OCI-LY1 (cell line): ENCODE data around the gene ANKH.

Experiments used
- H2AFZ ChIP-seq: fragments of 200-600 bp; sonication (generic), shearing (Covaris generic); 2 replicates; pipeline ENCODE4 v1.6.0; 2014; ENCODE audit warnings: antibody characterized with exemption, mild to moderate bottlenecking, low read length
- H3F3A ChIP-seq: fragments of 200-600 bp; sonication (generic), shearing (Covaris generic); 2 replicates; pipeline ENCODE4 v1.6.0; 2014; ENCODE audit warnings: mild to moderate bottlenecking, antibody characterized with exemption, low read length, moderate library complexity; ENCODE audit not compliant: insufficient read depth
- H3K27ac ChIP-seq: fragments of 200-600 bp; sonication (generic); 2 replicates; pipeline ENCODE4 v1.5.1; 2014; ENCODE audit warnings: low read length, mixed run types, mild to moderate bottlenecking, low read depth; ENCODE audit not compliant: poor library complexity, severe bottlenecking
- H3K27me3 ChIP-seq: fragments of 200-600 bp; sonication (generic); 2 replicates; pipeline ENCODE4 v1.6.0; 2014; ENCODE audit warnings: antibody characterized with exemption, mild to moderate bottlenecking, low read length, moderate library complexity; ENCODE audit not compliant: insufficient read depth
- H3K36me3 ChIP-seq: fragments of 200-600 bp; sonication (generic); 2 replicates; pipeline ENCODE4 v1.6.1; 2014; ENCODE audit warnings: mild to moderate bottlenecking, antibody characterized with exemption, low read length, moderate library complexity, mixed read lengths; ENCODE audit not compliant: insufficient read depth
- H3K4me1 ChIP-seq: fragments of 200-600 bp; sonication (generic); 2 replicates; pipeline ENCODE4 v1.5.1; 2014; ENCODE audit warnings: mild to moderate bottlenecking, low read length, moderate library complexity; ENCODE audit not compliant: insufficient read depth, severe bottlenecking
- H3K4me2 ChIP-seq: fragments of 200-600 bp; sonication (generic), shearing (Covaris generic); 2 replicates; pipeline ENCODE4 v1.6.1; 2014; ENCODE audit warnings: low read length
- H3K4me3 ChIP-seq: fragments of 200-600 bp; sonication (generic); 2 replicates; pipeline ENCODE4 v1.5.1; 2014; ENCODE audit warnings: low read length, low read depth, mild to moderate bottlenecking, mixed read lengths; ENCODE audit not compliant: poor library complexity, severe bottlenecking
- H3K79me2 ChIP-seq: fragments of 200-600 bp; shearing (Covaris generic); 2 replicates; pipeline ENCODE4 v1.6.1; 2016; ENCODE audit warnings: mixed run types, low read length, mixed read lengths; ENCODE audit not compliant: insufficient read depth
- H3K9ac ChIP-seq: fragments of 200-600 bp; sonication (generic), shearing (Covaris generic); 2 replicates; pipeline ENCODE4 v1.6.1; 2014; ENCODE audit warnings: mild to moderate bottlenecking, low read length, mixed read lengths
- H3K9me2 ChIP-seq: fragments of 200-600 bp; sonication (generic), shearing (Covaris generic); 2 replicates; pipeline ENCODE4 v1.6.1; 2014; ENCODE audit warnings: low read depth, mild to moderate bottlenecking, low read length, mixed read lengths
- H3K9me3 ChIP-seq: fragments of 200-600 bp; shearing (Covaris generic); 2 replicates; pipeline ENCODE4 v1.6.1; 2014; ENCODE audit warnings: low read length, mixed read lengths
- H4K20me1 ChIP-seq: fragments of 200-600 bp; sonication (generic), shearing (Covaris generic); 2 replicates; pipeline ENCODE4 v1.6.0; 2016; ENCODE audit warnings: mild to moderate bottlenecking, low read length; ENCODE audit not compliant: insufficient read depth
- EZH2 ChIP-seq: fragments of 200-600 bp; sonication (generic), shearing (Covaris generic); IDR thresholded peaks from 2 replicates; pipeline ENCODE4 v1.8.0; 2017; ENCODE audit warnings: borderline replicate concordance, mixed run types, mild to moderate bottlenecking, antibody characterized with exemption, low read length, moderate library complexity, mixed read lengths
- TF ChIP-seq, protein P1 (sequence below): fragments of 200-600 bp; sonication (generic), shearing (Covaris generic); IDR thresholded peaks from 2 replicates; pipeline ENCODE4 v1.5.1; 2017; ENCODE audit warnings: mild to moderate bottlenecking, antibody characterized with exemption, low read length, moderate library complexity, mixed read lengths

The ANKH gene

DNA sequence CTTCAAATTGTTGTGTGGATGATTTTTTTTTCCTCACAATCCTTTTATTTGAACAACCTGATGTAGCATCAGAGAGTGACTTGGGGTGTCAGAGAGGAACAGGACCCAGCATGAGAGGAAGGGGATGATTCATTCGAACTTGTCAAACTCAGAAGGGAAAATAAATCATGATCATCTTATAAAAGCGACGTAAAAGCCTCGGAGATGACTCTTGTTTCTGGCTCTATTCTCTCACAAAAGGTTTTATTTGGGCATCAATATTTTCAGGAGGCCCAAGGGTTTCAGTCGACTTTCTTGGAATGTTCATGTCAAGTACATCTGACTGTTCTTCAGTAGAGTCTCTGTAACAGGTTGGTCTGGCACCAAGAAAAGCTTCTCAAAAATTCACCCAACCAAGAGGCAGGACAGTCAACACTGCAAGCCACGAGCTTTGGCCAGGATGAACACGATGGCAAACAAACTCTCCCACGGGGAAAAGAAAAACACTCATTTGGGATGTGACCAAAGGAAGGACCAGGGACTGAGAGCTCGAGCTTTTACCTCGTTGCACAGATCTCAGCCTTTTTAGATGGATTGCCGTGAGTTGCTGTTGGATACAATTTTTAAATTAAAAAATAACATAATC, 55.1 kb downstream of the ANKH start:
- TF ChIP-seq EZH2: no peak
- TF ChIP-seq, protein P1, sequence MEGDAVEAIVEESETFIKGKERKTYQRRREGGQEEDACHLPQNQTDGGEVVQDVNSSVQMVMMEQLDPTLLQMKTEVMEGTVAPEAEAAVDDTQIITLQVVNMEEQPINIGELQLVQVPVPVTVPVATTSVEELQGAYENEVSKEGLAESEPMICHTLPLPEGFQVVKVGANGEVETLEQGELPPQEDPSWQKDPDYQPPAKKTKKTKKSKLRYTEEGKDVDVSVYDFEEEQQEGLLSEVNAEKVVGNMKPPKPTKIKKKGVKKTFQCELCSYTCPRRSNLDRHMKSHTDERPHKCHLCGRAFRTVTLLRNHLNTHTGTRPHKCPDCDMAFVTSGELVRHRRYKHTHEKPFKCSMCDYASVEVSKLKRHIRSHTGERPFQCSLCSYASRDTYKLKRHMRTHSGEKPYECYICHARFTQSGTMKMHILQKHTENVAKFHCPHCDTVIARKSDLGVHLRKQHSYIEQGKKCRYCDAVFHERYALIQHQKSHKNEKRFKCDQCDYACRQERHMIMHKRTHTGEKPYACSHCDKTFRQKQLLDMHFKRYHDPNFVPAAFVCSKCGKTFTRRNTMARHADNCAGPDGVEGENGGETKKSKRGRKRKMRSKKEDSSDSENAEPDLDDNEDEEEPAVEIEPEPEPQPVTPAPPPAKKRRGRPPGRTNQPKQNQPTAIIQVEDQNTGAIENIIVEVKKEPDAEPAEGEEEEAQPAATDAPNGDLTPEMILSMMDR: no peak
- no peak overlapping the region for H3K4me2 ChIP-seq
- H3K9ac ChIP-seq: no peak overlapping the region
- no peaks in the 10 kb centered on the region; the same call in 1 of the 2 replicates for H3K36me3 ChIP-seq
- H3K27ac ChIP-seq: no peak overlapping the region
- H3K9me2 ChIP-seq: no peaks in the 10 kb centered on the region
- H3K4me3 ChIP-seq: no peak overlapping the region
- no peak overlapping the region for H2AFZ ChIP-seq
- no peaks in the 10 kb centered on the region for H3K9me3 ChIP-seq
- H3K27me3 ChIP-seq: no peaks in the 10 kb centered on the region
- H4K20me1 ChIP-seq: no peaks in the 10 kb centered on the region
- H3K4me1 ChIP-seq: peaks cover 26% of the 10 kb centered on the region
- H3K79me2 ChIP-seq: no peaks in the 10 kb centered on the region; the same call in 1 of the 2 replicates
- no peaks in the 10 kb centered on the region for H3F3A ChIP-seq

DNA sequence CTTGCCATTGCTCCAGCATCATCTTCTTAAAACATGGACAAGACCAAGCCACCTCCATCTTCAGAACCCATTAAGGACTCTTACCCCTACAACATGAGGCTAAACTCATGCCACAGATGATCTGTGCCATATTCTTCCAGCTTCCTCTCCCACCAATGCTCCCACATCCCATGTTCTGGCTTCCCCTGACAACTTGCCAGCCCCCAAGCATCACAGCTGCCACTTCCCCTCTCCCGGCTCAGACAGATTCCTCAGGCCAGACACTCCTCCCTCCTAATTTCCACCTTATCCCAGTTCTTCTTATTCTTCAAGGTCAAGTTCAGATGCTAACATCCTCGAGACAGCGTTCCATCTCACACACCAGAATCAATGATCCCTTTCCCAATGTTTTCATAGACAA, 57.8 kb downstream of the ANKH start:
- H3K4me1 ChIP-seq: peaks cover 39% of the 10 kb centered on the region
- no peaks in the 10 kb centered on the region; the same call in 1 of the 2 replicates for H3K79me2 ChIP-seq
- H3K4me2 ChIP-seq: no peak overlapping the region
- no peaks in the 10 kb centered on the region for H3K9me3 ChIP-seq
- no peak overlapping the region for H3K9ac ChIP-seq
- no peaks in the 10 kb centered on the region for H3K9me2 ChIP-seq
- H3K36me3 ChIP-seq: no peaks in the 10 kb centered on the region
- H4K20me1 ChIP-seq: no peaks in the 10 kb centered on the region
- H2AFZ ChIP-seq: no peak overlapping the region
- no peak overlapping the region for H3K4me3 ChIP-seq
- no peak overlapping the region for H3K27ac ChIP-seq
- H3F3A ChIP-seq: no peaks in the 10 kb centered on the region
- H3K27me3 ChIP-seq: no peaks in the 10 kb centered on the region
- TF ChIP-seq, protein P1: no peak
- TF ChIP-seq EZH2: no peak

DNA sequence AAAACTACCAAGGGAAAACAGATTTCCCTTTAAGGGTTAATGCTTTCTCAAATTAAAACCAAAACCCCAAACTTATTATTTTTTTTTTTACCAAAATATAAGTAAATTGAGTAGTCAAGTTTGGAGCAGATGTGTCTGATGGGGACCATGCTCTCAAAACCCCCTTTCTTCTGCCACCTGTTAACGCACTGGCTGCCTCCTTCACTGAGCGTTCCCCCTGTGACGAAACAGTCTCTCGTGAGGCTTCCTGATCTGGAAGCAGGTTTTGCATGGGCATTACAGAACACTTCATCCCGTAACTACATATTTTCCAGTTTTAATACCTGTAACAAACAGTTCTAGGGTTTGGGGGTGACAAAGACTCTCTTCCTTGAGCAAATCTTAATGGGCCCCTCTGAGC, 59.4 kb downstream of the ANKH start:
- no peaks in the 10 kb centered on the region; the same call in 1 of the 2 replicates for H3K79me2 ChIP-seq
- H3K4me2 ChIP-seq: peak overlapping the region; percentile 5; the same call in 1 of the 2 replicates
- H3K9ac ChIP-seq: no peak overlapping the region

More for the DNA sequence above, 59.4 kb downstream of the ANKH start:
- TF ChIP-seq, protein P1: no peak
- no peak for TF ChIP-seq EZH2
- no peaks in the 10 kb centered on the region for H3K27me3 ChIP-seq
- H3K27ac ChIP-seq: peak overlapping the region; percentile 20
- no peaks in the 10 kb centered on the region for H3K36me3 ChIP-seq
- H3K4me1 ChIP-seq: peaks cover 39% of the 10 kb centered on the region
- H3K9me3 ChIP-seq: no peaks in the 10 kb centered on the region
- H3F3A ChIP-seq: no peaks in the 10 kb centered on the region
- H4K20me1 ChIP-seq: no peaks in the 10 kb centered on the region
- no peak overlapping the region for H2AFZ ChIP-seq
- H3K4me3 ChIP-seq: no peak overlapping the region
- no peaks in the 10 kb centered on the region for H3K9me2 ChIP-seq
